Type B pancreatic cell (in vitro differentiated cells): ENCODE measurements around the gene PPTC7. TPM values are rescaled to one million over a fixed set of nuclear protein-coding genes. Genes with fewer than 3 reads are reported as not detected.
"Not testable (repeated sequence)": the region's sequence is repeated elsewhere in the genome, so short reads cannot be mapped to it uniquely, and the experiment has no call there.

Source experiments
- DNase-seq: peaks from one replicate; pipeline ENCODE4 v3.0.0; 2021; ENCODE audit warnings: mixed read lengths; ENCODE audit not compliant: unreplicated experiment; ENCODE audit errors: extremely low spot score
- H3K27ac Mint-ChIP-seq: 2 replicates; pipeline ENCODE4 v1.8.0; 2021; ENCODE audit warnings: mild to moderate bottlenecking, mixed read lengths
- H3K27me3 Mint-ChIP-seq: 2 replicates; pipeline ENCODE4 v1.8.0; 2021; ENCODE audit warnings: mixed read lengths
- H3K36me3 Mint-ChIP-seq: 2 replicates; pipeline ENCODE4 v1.8.0; 2021; ENCODE audit warnings: mixed read lengths
- H3K4me1 Mint-ChIP-seq: one replicate; pipeline ENCODE4 v1.8.0; 2021; ENCODE audit warnings: mixed read lengths; ENCODE audit not compliant: unreplicated experiment
- H3K4me3 Mint-ChIP-seq: 2 replicates; pipeline ENCODE4 v1.8.0; 2021; ENCODE audit warnings: mild to moderate bottlenecking, mixed read lengths
- H3K9me3 Mint-ChIP-seq: 2 replicates; pipeline ENCODE4 v1.8.0; 2021; ENCODE audit warnings: mixed read lengths
- CTCF ChIP-seq: fragments of 200-600 bp; sonication (generic); conservative IDR thresholded peaks from 2 replicates; pipeline ENCODE4 v1.5.0; 2021; ENCODE audit warnings: antibody characterized with exemption, mild to moderate bottlenecking
- total RNA-seq: library from RNA; stranded (reverse); gene quantifications from 2 replicates; pipeline ENCODE4 v1.2.1, GENCODE V29; 2021; ENCODE audit warnings: low replicate concordance

PPTC7 gene
- total RNA-seq, 1 donor from 2014 or later = 14.5 TPM

GRCh38 chr12:110600254-110600653 lies 17.1 kb upstream of the PPTC7 start:
- H3K4me3 Mint-ChIP-seq = no peak overlapping the region
- no peak overlapping the region for H3K27ac Mint-ChIP-seq
- no peaks in the 10 kb centered on the region for H3K27me3 Mint-ChIP-seq
- peak; percentile 62 for TF ChIP-seq CTCF
- H3K36me3 Mint-ChIP-seq = no peaks in the 10 kb centered on the region
- no peak for DNase-seq
- peaks cover 5% of the 10 kb centered on the region for H3K4me1 Mint-ChIP-seq
- no peaks in the 10 kb centered on the region for H3K9me3 Mint-ChIP-seq

- no peaks in the 10 kb centered on the region for H3K36me3 Mint-ChIP-seq
- H3K27me3 Mint-ChIP-seq = no peaks in the 10 kb centered on the region
- no peaks in the 10 kb centered on the region for H3K9me3 Mint-ChIP-seq
- H3K27ac Mint-ChIP-seq = no peak overlapping the region
- H3K4me1 Mint-ChIP-seq = peaks cover 5% of the 10 kb centered on the region
- no peak overlapping the region for H3K4me3 Mint-ChIP-seq
- TF ChIP-seq CTCF = no peak
- DNase-seq = no peak
These were observed 16.2 kb upstream of the PPTC7 start for GRCh38 chr12:110599334-110599733.

GRCh38 chr12:110597885-110598284 lies 14.8 kb upstream of the PPTC7 start:
- Mint-ChIP-seq H3K27ac (no peak overlapping the region), H3K4me3 (no peak overlapping the region), H3K36me3 (no peaks in the 10 kb centered on the region), H3K27me3 (no peaks in the 10 kb centered on the region), H3K4me1 (peaks cover 5% of the 10 kb centered on the region), H3K9me3 (no peaks in the 10 kb centered on the region)
- TF ChIP-seq CTCF = no peak
- no peak for DNase-seq

GRCh38 chr12:110592919-110593318 lies 9.8 kb upstream of the PPTC7 start:
- H3K4me3 Mint-ChIP-seq, H3K27ac Mint-ChIP-seq, H3K9me3 Mint-ChIP-seq, H3K27me3 Mint-ChIP-seq, H3K36me3 Mint-ChIP-seq, DNase-seq: not testable (repeated sequence)
- peaks cover 12% of the 10 kb centered on the region for H3K4me1 Mint-ChIP-seq

- no peak for DNase-seq
- TF ChIP-seq CTCF = no peak
- H3K27ac Mint-ChIP-seq = peak overlapping the region; percentile 61
- H3K36me3 Mint-ChIP-seq = no peaks in the 10 kb centered on the region
- H3K4me1 Mint-ChIP-seq = peaks cover 12% of the 10 kb centered on the region
- no peak overlapping the region for H3K4me3 Mint-ChIP-seq
- H3K27me3 Mint-ChIP-seq = no peaks in the 10 kb centered on the region
- no peaks in the 10 kb centered on the region for H3K9me3 Mint-ChIP-seq
These were observed 9.0 kb upstream of the PPTC7 start for GRCh38 chr12:110592078-110592477.

GRCh38 chr12:110591451-110592051 lies 8.4 kb upstream of the PPTC7 start:
- no peaks in the 10 kb centered on the region for H3K27me3 Mint-ChIP-seq
- no peak overlapping the region for H3K4me3 Mint-ChIP-seq
- no peak for TF ChIP-seq CTCF
- no peaks in the 10 kb centered on the region for H3K9me3 Mint-ChIP-seq
- no peak for DNase-seq
- H3K4me1 Mint-ChIP-seq = peaks cover 12% of the 10 kb centered on the region
- H3K27ac Mint-ChIP-seq = peak overlapping the region; percentile 61
- H3K36me3 Mint-ChIP-seq = no peaks in the 10 kb centered on the region
